GM23338 (cell line): ENCODE results near the gene EYA2. TPM values are rescaled to one million over a fixed set of nuclear protein-coding genes. Genes with fewer than 3 reads are reported as not detected.

ENCODE experiments used
- ATAC-seq: fragments of 200-7000 bp; cut with Tn5 transposase; 3 replicates; pipeline ENCODE4 v1.9.1; 2020
- DNase-seq: peaks from one replicate; pipeline ENCODE4 v3.0.0-alpha.2; 2015; ENCODE audit warnings: low spot score
- H2AFZ ChIP-seq: fragments of 200-600 bp; sonication (generic); 2 replicates; pipeline ENCODE4 v1.8.0; 2016; ENCODE audit warnings: antibody characterized with exemption, mild to moderate bottlenecking, moderate library complexity
- H3F3A ChIP-seq: fragments of 200-600 bp; sonication (generic); replicated peaks from 2 replicates; pipeline ENCODE4 v1.8.0; 2017; ENCODE audit warnings: antibody characterized with exemption, mixed run types, low read depth
- H3K27ac ChIP-seq: fragments of 200-600 bp; sonication (generic); 2 replicates; pipeline ENCODE4 v1.6.1; 2016; ENCODE audit warnings: low read depth
- H3K27me3 ChIP-seq: fragments of 200-600 bp; sonication (generic); 2 replicates; pipeline ENCODE4 v1.8.0; 2016; ENCODE audit warnings: mild to moderate bottlenecking, mixed run types, moderate library complexity; ENCODE audit not compliant: insufficient read depth
- H3K36me3 ChIP-seq: fragments of 200-600 bp; sonication (generic); 2 replicates; pipeline ENCODE4 v1.8.0; 2016; ENCODE audit warnings: mild to moderate bottlenecking; ENCODE audit not compliant: insufficient read depth
- H3K4me1 ChIP-seq: fragments of 200-600 bp; sonication (generic); 2 replicates; pipeline ENCODE4 v1.8.0; 2016; ENCODE audit warnings: mild to moderate bottlenecking, moderate library complexity; ENCODE audit not compliant: insufficient read depth
- H3K4me2 ChIP-seq: fragments of 200-600 bp; sonication (generic); 2 replicates; pipeline ENCODE4 v1.7.1; 2017; ENCODE audit warnings: mixed run types
- H3K4me3 ChIP-seq: fragments of 200-600 bp; sonication (generic); 2 replicates; pipeline ENCODE4 v1.6.1; 2016; ENCODE audit warnings: mixed run types
- H3K79me2 ChIP-seq: fragments of 200-600 bp; sonication (generic); replicated peaks from 2 replicates; pipeline ENCODE4 v1.8.0; 2017; ENCODE audit warnings: mild to moderate bottlenecking; ENCODE audit not compliant: insufficient read depth
- H3K9me2 ChIP-seq: fragments of 200-600 bp; sonication (generic); 2 replicates; pipeline ENCODE4 v1.8.0; 2017; ENCODE audit not compliant: insufficient read depth
- H4K20me1 ChIP-seq: fragments of 200-600 bp; sonication (generic); replicated peaks from 2 replicates; pipeline ENCODE4 v1.8.0; 2017; ENCODE audit warnings: mild to moderate bottlenecking; ENCODE audit not compliant: insufficient read depth
- H3K27ac Mint-ChIP-seq: 2 replicates; pipeline ENCODE4 v1.8.0; 2020; ENCODE audit warnings: inconsistent platforms, mild to moderate bottlenecking, moderate library complexity, mixed read lengths
- H3K27me3 Mint-ChIP-seq: 3 replicates; pipeline ENCODE4 v1.8.0; 2022; ENCODE audit warnings: low read depth, mild to moderate bottlenecking, moderate library complexity, mixed read lengths, inconsistent platforms; ENCODE audit not compliant: insufficient read depth, poor library complexity
- H3K36me3 Mint-ChIP-seq: 3 replicates; pipeline ENCODE4 v1.8.0; 2021; ENCODE audit warnings: low read depth, mild to moderate bottlenecking, inconsistent platforms, moderate library complexity, mixed read lengths
- H3K4me1 Mint-ChIP-seq: 3 replicates; pipeline ENCODE4 v1.8.0; 2020; ENCODE audit warnings: mild to moderate bottlenecking, inconsistent platforms, mixed read lengths
- H3K4me3 Mint-ChIP-seq: 3 replicates; pipeline ENCODE4 v1.8.0; 2021; ENCODE audit warnings: moderate library complexity, mild to moderate bottlenecking, inconsistent platforms, mixed read lengths
- H3K9me3 Mint-ChIP-seq: 3 replicates; pipeline ENCODE4 v1.8.0; 2020; ENCODE audit warnings: moderate library complexity, mild to moderate bottlenecking, inconsistent platforms, mixed read lengths
- CREB1 ChIP-seq: fragments of 250-450 bp; sonication (Bioruptor Pico); IDR thresholded peaks from 2 replicates; pipeline ENCODE4 v1.5.0; 2020; ENCODE audit warnings: low read depth, mild to moderate bottlenecking, moderate library complexity
- CTCF ChIP-seq, 2 experiments: fragments of 200-600 bp in 1 of 2; sonication (generic) in 1 of 2; conservative IDR thresholded peaks; 2 replicates each; pipeline versions ENCODE4 v1.5.1 to v1.6.1; 2016 to 2017; ENCODE audit warnings: antibody characterized with exemption in 2 of 2, low read depth in 2 of 2, mild to moderate bottlenecking in 2 of 2, moderate library complexity in 1 of 2
- ETS1 ChIP-seq: IDR thresholded peaks from 2 replicates; pipeline ENCODE4 v1.6.1; 2016; ENCODE audit warnings: antibody characterized with exemption
- EZH2phosphoT487 ChIP-seq: fragments of 200-600 bp; sonication (generic); IDR thresholded peaks from one replicate; pipeline ENCODE4 v1.8.1; 2018; ENCODE audit warnings: antibody characterized with exemption; ENCODE audit not compliant: unreplicated experiment
- JUNB ChIP-seq: IDR thresholded peaks from one replicate; pipeline ENCODE4 v1.6.1; 2016; ENCODE audit warnings: antibody characterized with exemption; ENCODE audit not compliant: unreplicated experiment
- NANOG ChIP-seq: IDR thresholded peaks from 2 replicates; pipeline ENCODE4 v1.6.1; 2016; ENCODE audit warnings: antibody characterized with exemption, borderline replicate concordance
- REST ChIP-seq: IDR thresholded peaks from one replicate; pipeline ENCODE4 v1.6.1; 2018; ENCODE audit warnings: antibody characterized with exemption; ENCODE audit not compliant: unreplicated experiment
- ZNF114 ChIP-seq: fragments of 250-450 bp; sonication (Bioruptor Pico); IDR thresholded peaks from 2 replicates; pipeline ENCODE4 v1.5.0; 2020; ENCODE audit warnings: mild to moderate bottlenecking, moderate library complexity
- ZNF331 ChIP-seq: fragments of 250-450 bp; sonication (Bioruptor Pico); IDR thresholded peaks from 2 replicates; pipeline ENCODE4 v1.5.0; 2020; ENCODE audit warnings: low read depth, mild to moderate bottlenecking, moderate library complexity
- polyA plus RNA-seq: library from polyadenylated mRNA; unstranded; fragments of >200 nt; fragmentation: Nextera tagmentation; extraction: Ambion mirVana; gene quantifications from 2 replicates; pipeline ENCODE4 v1.2.1, GENCODE V29; 2016
- total RNA-seq: library from RNA; depleted of rRNA; stranded (reverse); fragments of >200 nt; shearing (Covaris generic); gene quantifications from 2 replicates; pipeline ENCODE4 v1.2.3, GENCODE V29; 2014

EYA2 gene
- total and polyA plus RNA-seq, 2 experiments from 2014 or later: 0.50 to 0.56 TPM

- peak overlapping the region; percentile 38; the same call in 1 of the 2 replicates for H2AFZ ChIP-seq
- H3K9me3 Mint-ChIP-seq: peaks cover 34% of the 10 kb centered on the region
- H3K4me1 Mint-ChIP-seq: no peaks in the 10 kb centered on the region
- peaks cover 4% of the 10 kb centered on the region for H3K27me3 Mint-ChIP-seq
- H3K9me2 ChIP-seq: no peaks in the 10 kb centered on the region; the same call in 1 of the 2 replicates
- DNase-seq: no peak
- no peak overlapping the region for H3K27ac Mint-ChIP-seq
- no peak overlapping the region for H3K27ac ChIP-seq
- H3K4me3 Mint-ChIP-seq: no peak overlapping the region
- no peak for TF ChIP-seq ZNF331
- peak; percentile 27 to 59; a peak in 2 of 4 replicates for TF ChIP-seq CTCF (conservative IDR thresholded peaks at IDR 0.05; ENCODE audit: low read depth in 2 of 2)
- ATAC-seq: peak; percentile 53; the same call in 2 of the 3 replicates
- H3K27me3 ChIP-seq: no peaks in the 10 kb centered on the region
- H3K79me2 ChIP-seq: no peaks in the 10 kb centered on the region
- no peak overlapping the region for H3K4me2 ChIP-seq
- H3K36me3 Mint-ChIP-seq: peaks cover 6% of the 10 kb centered on the region; the same call in 2 of the 3 replicates
- no peak overlapping the region for H3K4me3 ChIP-seq
- no peaks in the 10 kb centered on the region for H3F3A ChIP-seq
- no peaks in the 10 kb centered on the region for H4K20me1 ChIP-seq
- no peaks in the 10 kb centered on the region for H3K4me1 ChIP-seq
- no peaks in the 10 kb centered on the region for H3K36me3 ChIP-seq
These were observed 169.2 kb downstream of the EYA2 start for GRCh38 chr20:47063808-47064207.

- Mint-ChIP-seq H3K4me3 (no peak overlapping the region), H3K27me3 (peaks cover 7% of the 10 kb centered on the region), H3K36me3 (peaks cover 10% of the 10 kb centered on the region; the same call in 2 of the 3 replicates), H3K4me1 (no peaks in the 10 kb centered on the region), H3K27ac (no peak overlapping the region), H3K9me3 (peaks cover 39% of the 10 kb centered on the region)
- Histone ChIP-seq H3K4me2 (no peak overlapping the region), H3K4me3 (no peak overlapping the region), H3K9me2 (no peaks in the 10 kb centered on the region; the same call in 1 of the 2 replicates), H3K36me3 (no peaks in the 10 kb centered on the region), H3K27ac (no peak overlapping the region), H2AFZ (no peak overlapping the region), H3K4me1 (no peaks in the 10 kb centered on the region), H3K27me3 (no peaks in the 10 kb centered on the region), H3F3A (no peaks in the 10 kb centered on the region), H4K20me1 (no peaks in the 10 kb centered on the region), H3K79me2 (no peaks in the 10 kb centered on the region)
- DNase-seq (no peak), ATAC-seq (no peak)
- TF ChIP-seq JUNB: no peak
These were observed 172.0 kb downstream of the EYA2 start for GRCh38 chr20:47066484-47067270.

- DNase-seq: no peak
- H3K27me3 Mint-ChIP-seq: peaks cover 4% of the 10 kb centered on the region
- Histone ChIP-seq H3F3A (no peaks in the 10 kb centered on the region), H2AFZ (no peak overlapping the region), H3K9me2 (no peaks in the 10 kb centered on the region; the same call in 1 of the 2 replicates), H3K4me3 (no peak overlapping the region), H4K20me1 (no peaks in the 10 kb centered on the region), H3K36me3 (no peaks in the 10 kb centered on the region), H3K27me3 (no peaks in the 10 kb centered on the region), H3K4me2 (no peak overlapping the region), H3K79me2 (no peaks in the 10 kb centered on the region), H3K4me1 (no peaks in the 10 kb centered on the region), H3K27ac (no peak overlapping the region)
- H3K4me3 Mint-ChIP-seq: no peak overlapping the region
- no peak for ATAC-seq
- no peaks in the 10 kb centered on the region for H3K4me1 Mint-ChIP-seq
- H3K27ac Mint-ChIP-seq: no peak overlapping the region
- H3K9me3 Mint-ChIP-seq: peaks cover 39% of the 10 kb centered on the region
- peaks cover 10% of the 10 kb centered on the region; the same call in 2 of the 3 replicates for H3K36me3 Mint-ChIP-seq
- TF ChIP-seq ETS1: no peak
- no peak for TF ChIP-seq NANOG
- TF ChIP-seq CREB1: no peak
- TF ChIP-seq CTCF (conservative IDR thresholded peaks at IDR 0.05; ENCODE audit: low read depth in 2 of 2): no peak
- no peak for TF ChIP-seq REST
- TF ChIP-seq ZNF114 (CRISPR knock-in tag): no peak
- no peak for TF ChIP-seq EZH2phosphoT487
These were observed 173.1 kb downstream of the EYA2 start for GRCh38 chr20:47067776-47068175.
